CD4-positive, alpha-beta T cell treated with Interleukin-6 at 100 ng/mL for 8 hours (primary cell): ENCODE results near the gene ABR.
"Not testable (repeated sequence)": the region's sequence is repeated elsewhere in the genome, so short reads cannot be mapped to it uniquely, and the experiment has no call there.

Experiments
- DNase-seq: peaks from one replicate; pipeline ENCODE4 v3.0.0-alpha.2; 2020; ENCODE audit warnings: mixed read lengths, low spot score

Gene ABR

DNA sequence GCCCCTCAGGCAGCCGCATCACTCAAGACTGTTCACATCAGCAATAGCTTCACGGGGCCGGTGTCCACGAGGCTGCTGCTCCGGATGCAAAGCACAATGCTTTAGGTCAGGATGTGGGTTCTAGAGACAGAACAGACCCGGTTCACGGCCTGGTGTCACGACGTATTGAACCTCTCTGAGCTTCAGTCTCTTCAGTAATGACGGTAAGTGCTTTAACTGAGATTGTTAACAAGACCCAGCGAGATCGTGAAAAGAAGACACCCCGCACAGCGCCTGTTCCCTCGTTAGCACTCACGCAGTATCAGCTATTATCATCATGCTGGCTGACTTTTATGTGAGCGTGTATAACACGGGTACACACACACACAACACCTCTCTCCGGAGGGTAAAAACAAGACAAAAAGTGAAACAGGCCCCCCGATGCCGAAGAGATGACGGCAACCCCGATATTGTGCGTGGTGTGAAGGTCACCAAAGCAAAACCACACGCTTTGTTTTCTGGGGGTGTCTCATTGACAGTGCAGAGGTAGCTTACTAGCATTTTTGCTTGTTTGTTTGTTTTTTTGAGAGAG, 21.4 kb upstream of the ABR start:
- DNase-seq = peak; percentile 63

DNA sequence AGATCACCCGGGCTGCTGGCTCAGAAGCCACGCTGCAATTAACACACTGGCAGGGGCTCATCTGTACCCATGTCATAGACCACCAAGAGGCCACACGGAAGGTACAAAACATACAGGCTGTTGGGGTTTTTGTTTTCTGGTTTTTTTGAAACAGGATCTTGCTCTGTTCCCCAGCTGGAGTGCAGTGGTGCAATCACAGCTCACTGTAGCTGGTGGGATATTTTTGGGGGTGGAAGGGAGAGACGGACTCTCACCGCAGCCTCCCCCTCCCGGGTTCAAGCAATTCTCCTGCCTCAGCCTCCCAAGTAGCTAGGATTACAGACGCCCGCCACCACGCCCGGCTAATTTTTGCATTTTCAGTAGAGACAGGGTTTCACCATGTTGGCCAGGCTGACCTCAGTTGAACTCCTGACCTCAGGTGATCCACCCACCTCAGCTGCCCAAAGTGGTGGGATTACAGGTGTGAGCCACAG, 19.5 kb upstream of the ABR start:
- DNase-seq = not testable (repeated sequence)

DNA sequence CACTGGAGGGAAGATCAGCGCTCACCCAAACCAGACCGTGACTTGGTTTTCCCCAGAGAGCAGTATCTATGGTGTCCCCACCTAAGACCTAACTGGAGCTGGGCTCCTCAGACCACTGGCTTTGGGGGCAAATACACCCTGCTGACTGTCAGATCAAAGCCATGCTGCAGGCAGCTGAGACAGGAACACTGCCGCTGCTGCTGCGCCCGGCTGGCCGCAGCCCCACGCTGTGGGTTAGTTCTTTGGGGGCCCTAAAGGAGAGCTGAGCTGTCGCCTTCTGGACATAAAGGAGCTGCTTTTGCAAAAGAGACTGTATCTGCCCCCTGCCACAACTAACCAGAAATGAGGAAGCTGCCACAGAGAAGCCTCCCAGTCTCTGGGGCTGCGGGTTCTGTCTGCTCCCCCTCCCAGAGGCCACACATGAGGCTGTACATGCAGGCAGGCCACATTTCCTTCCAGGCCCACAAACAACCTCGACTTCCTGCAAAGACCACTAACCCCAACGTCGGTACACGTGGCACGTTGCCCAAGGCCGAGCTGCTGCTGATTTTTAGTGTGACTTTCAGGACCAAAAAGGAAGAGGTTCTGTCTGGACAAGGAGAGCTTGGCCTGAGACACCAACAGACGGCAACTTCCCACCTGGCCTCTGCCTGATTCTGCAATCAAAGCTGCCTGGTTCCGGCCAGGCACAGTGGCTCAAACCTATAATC, 18.2 kb upstream of the ABR start:
- DNase-seq = peak; percentile 70

DNA sequence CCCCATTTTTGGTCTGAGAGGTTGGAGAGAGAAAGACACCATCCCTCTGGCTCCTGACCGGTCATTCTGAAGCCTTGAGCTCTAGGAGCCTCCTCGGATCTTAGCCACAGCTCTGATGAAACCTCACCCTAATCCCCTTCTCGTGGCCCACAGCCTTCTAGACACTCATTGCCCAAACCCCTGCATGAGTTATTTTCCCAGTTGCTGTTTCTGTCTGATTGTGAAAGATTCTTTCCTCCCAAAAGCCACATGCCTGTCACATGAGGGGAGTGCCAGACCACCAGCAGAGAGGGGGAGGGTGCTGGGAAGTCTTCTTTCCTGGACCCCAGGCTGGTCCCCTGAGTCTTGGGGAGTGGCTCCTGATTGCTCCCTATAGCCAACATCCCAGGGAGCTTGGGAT, 17.6 kb upstream of the ABR start:
- no peak for DNase-seq

DNA sequence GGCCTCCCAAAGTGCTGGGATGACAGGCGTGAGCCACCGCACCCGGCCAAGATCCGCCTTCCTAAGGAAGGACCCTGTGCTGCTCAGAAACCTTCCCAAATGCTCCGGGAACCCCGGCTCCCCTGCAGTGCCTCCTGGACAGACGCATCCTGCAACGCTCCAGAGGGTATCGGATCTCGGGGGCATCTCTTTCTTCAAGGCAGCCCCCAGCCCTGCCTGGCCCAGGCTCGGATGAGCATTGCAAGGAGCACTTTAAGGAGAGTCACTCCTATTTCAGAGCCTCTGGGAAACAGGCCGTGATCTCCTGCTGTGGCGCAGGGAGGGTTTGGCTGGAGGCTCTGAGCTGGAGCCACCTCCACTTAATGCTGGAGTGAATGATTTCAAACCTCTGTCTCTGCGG, 17.2 kb upstream of the ABR start:
- no peak for DNase-seq

DNA sequence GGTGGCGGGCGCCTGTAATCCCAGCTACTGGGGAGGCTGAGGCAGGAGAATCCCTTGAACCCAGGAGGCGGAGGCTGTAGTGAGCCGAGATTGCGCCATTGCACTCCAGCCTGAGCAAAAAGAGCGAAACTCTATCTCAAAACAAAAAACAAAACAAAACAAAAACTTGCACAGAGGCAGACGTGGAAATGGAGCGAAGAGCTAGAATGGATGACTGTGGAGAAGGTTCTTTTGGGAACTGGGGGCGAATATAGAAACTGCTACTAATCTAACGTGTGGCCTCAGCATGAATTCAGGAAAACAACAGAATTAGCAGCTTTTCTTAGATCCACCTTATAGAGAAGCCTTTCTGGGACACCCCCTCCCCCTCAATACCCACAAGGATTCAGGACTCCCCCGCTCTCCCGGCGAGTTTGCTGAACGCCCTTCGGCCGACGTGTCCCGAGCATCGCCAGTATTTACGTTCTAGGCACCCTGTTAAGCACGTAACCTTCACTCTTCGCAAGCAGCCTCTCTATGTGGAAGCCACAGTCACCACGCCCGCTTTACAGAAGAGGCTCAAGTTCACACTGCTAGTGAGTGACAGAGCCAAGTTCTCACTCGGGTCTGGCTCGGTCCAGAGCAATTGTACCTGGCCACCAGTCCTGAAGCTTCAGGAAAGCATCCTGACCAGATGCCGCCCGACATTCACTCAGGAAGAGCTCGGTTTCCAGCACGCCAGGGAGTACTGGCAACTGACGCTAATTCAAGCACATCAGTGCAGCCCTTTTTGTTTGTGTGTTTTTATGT, 13.3 kb upstream of the ABR start:
- no peak for DNase-seq

DNA sequence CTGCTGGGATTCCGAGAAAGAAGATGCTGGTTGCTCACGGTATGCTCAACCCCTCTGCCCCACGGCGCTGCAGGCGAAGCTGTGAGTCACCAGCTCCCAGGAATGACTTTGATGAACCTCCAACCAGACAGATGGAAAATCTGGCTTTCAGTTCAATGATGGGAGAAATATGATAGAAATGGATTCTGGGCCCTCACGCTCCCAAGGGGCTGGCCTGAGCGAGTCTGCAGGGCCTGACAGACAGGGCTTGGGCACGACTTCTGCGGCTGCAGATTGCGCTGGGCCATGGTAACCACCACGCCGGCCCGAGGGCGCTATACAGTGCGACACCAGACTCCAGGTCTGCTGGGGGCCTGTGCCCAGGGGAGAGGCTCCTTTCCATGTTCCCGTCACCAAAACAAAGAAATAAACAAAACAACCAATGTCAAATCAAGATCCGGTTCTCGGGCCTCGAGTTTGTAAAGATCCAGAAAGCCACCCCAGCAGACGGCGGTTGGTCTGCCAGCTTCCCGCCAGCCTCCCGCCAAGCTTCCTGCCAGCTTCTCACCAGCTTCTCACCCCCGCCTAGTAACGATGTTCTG, 11.1 kb upstream of the ABR start:
- no peak for DNase-seq

DNA sequence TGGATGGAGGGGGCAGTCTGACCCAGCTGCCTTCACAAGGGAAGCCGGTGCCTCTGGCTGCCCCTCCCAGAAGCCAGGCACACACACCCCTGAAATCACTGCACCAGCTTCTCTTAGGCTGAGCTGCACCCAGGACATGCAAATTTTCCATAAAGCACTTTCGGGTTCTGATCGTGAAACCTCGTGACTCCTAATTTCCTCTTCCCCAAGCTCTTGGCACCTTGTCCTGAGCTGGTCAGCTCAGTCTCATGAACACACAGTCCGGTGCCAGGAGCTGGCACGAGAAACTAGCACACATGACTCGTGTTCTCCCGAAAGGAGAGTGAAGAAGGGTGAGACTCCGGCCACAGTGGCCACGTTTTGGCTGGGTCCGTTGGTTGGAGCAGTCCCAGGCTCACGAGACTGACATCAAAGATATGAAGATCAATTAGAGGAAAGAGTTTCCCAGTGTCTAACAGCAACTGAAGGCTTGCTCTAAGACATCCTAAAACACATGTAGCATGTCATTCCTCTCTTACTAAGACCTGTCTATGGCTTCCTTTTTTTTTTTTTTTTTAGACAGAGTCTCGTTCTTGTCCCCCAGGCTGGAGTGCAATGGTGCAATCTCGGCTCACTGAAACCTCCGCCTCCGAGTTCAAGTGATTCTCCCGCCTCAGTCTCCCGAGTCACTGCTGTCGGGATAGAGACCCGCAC, 9.2 kb upstream of the ABR start:
- DNase-seq = no peak

DNA sequence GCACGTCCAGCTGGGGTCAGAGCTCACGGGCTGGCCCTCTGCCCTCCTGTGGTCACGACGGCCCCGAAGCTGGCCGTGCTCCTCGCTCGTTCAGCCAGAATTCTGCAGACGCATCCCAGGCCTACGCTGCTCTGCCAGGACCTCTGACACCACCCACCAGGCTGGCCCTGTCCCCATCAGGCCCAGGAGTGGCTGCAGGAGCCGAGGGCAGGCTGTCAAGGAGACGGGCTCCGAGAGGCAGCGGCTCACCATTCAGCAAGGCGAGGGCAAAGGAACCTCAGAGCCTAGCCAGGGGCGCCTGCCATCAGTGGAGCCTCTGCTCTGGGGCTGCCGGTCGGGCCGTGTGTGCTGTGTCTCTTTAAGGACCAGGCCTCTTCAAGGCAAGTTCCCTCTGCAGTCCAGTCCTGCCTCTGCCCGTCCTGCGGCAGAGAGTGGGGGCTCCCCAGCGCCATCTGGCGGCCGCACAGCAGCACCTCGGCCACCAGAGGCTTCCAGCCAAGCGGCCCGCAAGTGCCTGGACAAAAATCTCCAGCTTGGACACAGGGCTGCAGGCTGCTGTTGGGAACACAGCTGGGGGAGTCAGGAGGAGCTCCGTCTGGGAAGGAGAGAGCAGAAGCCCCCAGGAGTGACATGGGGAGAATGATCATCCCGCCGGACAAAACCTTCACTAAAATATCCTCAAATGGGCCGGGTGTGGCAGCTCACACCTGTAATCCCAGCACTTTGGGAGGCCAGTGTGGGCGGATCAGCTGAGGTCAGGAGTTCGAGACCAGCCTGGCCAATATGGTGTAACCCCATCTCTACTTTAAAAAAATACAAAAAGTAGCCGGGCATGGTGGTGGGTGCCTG, 7.4 kb upstream of the ABR start:
- peak; percentile 70 for DNase-seq

DNA sequence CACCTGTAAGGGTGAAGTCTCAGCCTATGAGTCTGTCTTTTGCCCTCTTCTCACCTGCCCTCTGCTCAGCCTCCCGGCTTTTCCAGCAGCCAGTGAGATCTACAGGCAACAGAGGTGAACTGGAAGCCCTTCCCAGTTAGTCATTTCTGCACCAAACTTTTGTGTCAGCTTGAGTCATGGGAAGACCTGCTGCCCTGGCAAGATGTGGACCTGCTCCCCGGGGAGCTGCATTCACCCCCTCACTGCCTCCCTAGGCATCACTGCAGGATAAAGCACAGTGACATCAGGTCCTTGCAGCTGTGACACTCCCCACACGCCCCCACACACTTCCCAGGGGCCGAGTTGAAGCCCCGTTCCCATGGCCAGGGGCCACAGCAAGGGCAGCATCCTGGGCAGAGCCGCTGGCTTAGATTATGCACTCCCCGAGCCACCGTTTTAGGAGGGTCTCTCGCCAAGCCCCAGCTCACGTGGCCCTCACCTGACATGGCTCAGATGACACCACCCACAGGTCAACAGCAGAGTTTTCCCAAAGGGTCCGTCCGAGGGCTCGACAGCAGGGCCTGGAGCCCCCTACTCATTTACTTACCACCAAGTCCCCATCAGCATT, 6.5 kb upstream of the ABR start:
- DNase-seq = no peak

DNA sequence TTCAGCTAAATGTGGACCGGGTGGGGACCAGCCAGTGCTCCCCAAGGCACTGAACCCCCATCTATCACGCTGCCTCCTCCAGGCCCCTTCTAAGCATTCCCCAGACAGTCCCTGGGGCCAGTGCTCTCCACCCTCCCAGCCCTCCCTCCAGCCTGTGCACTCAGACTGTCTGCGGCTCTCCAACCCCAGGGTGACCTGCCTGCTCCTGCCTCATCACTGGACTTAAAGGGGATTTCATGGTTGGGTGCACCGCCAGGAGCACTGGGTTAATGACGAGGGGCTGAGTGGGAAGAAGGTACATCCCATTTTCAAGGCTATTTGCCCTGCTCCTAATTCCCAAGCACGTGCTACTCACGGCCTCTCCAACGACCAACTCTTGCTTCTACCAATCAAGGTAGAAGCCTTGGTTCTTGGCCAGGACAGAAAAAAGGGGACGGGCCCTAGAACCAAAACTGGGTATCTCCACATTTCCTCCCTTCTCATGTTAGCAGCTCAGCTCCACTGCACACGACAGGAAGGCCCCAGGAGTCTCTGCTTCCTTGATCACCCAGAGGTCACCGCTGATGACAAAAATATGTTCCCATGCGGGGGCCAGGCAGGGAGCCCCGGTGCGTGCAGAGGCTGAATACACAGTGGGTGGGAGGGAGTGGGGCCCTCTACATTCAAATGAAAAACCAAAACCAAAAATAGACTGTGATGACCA, 3.5 kb upstream of the ABR start:
- no peak for DNase-seq

DNA sequence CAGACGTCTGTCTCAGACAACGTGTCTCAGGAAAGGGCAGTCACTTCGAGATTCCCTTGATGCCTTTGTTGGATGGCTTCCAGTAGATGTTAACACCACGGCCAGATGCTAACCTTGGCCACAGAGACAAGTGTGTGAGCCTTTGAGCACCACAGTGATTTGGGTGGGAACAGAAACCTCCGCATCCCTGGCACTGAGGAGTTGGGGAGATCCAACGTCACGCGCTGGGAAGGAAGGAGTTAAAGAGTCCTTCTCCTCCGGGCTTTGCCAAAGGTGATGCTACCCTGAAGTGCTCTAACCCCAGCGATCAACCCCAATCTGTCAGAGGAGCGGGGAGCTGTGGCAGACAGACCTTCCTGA, 3.0 kb upstream of the ABR start:
- DNase-seq = no peak

DNA sequence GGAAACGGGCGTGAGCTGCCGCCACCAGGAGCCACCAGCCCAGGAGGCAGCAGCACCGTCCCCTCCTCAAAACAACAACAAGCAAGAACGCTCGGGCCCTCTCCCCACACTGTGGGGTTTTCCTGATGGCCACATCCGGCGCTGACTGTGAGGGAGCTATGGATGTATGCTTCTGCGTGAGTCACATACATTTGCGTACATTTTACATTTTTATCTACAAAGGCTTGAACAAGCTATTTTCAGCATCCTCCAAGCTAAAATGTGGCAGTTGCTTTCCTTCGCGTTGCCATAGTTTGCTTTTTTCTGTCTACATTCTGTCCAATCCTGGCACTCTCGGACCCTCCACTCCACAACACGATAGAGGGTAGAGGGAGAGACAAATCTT, 2.0 kb upstream of the ABR start:
- no peak for DNase-seq

DNA sequence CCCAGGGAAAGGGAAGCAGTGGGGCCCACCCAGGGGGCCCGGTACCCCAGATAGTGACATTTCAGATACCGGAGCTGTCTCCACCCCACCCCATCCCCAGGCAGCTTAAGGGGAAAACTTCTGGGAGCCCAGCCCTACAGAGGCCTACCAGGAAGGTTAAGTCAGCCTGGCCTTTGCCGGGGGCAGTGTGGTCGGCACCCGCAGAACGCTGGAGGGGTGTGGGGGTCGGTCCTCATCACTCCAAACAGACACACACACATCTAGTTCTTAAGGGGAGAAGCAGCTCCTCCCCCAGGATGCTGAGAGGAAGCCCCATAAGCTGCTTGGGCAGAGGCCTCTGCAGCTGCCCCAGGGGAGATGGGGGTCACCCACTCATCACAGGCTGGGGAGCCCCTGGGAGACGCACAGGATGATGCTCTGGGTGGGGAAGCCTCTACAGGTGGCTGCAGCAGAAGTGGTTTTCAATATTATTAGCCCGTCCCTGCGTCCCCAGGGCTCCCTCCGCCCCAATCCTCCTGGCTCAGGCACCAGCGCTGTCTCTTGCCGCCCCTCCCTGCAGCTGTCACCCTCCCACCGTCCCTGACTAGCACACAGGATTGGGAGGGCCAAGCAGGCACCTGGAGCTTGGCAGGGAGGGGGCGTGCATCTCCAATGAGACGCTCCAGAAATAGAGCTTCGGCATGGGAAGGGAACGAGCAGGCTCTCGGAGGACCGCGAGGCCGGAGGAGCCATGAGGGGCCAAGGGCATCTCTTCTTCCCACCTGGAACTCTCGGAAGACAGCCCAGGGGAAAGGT, 1.4 kb upstream of the ABR start:
- DNase-seq = no peak

DNA sequence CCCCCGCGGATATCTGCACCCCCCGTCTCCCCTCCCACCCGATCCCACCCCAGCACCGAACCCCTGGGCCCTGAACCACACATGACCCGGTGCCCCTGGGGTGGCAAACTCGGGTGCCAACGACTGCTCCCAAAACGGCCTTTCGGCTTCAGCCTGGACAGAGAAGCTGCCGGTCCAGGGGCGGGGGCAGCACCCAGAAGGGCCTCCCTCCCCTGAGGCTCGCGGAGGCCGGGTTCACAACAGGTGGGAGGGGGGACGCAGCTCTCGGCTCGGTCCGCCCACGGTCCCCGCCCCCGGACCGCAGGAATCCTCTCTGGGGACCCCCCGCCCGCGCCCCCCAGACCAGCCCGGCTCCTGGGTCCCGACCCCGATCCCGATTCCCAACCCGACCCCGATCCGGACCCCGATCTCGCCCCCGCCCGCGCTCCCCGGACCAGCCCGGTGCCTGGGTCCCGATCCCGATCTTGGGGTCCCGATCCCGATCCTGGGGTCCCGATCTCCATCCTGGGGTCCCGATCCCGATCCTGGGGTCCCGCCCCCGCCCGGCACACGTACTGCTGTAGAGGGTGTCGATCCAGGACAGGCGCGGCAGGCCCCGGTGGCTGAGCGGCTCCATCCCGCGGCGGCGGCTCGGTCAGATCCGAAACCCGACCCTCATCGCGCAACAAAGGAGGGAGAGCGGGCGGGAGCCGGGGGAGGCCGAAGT, 516 bp downstream of the ABR start:
- DNase-seq = no peak

DNA sequence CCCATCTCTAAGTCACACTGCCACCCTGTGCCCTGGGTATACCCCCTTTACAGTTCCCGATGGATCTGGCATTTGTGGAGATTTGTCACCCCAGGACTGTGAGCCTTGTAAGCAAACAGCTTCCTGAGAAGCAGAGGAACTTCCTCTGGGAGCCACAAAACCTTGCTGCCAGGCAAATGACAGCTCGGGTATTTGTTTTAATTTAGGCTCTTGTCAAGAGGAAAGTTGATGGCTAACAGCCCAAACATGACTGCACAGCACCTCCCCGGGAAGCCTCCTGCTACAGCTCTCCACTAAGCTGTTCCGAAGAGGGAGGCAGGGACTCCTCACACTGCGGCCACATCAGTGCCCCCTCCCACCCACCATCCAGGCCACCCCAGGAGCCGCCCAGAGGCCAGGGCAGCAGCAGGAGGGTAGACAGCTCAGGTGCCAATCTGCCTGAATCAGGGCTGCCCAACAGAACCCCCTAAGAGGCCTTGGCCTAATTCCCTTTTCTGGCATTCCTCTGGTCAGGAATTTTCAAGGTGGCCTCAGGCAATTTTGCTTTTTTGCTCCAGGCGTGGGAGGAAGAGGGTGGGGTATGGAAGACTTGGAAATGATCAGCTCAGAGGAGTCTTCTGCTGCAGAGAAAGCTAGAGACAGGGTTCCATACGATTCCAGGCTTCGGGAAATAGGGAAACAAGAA, 2.6 kb downstream of the ABR start:
- no peak for DNase-seq

DNA sequence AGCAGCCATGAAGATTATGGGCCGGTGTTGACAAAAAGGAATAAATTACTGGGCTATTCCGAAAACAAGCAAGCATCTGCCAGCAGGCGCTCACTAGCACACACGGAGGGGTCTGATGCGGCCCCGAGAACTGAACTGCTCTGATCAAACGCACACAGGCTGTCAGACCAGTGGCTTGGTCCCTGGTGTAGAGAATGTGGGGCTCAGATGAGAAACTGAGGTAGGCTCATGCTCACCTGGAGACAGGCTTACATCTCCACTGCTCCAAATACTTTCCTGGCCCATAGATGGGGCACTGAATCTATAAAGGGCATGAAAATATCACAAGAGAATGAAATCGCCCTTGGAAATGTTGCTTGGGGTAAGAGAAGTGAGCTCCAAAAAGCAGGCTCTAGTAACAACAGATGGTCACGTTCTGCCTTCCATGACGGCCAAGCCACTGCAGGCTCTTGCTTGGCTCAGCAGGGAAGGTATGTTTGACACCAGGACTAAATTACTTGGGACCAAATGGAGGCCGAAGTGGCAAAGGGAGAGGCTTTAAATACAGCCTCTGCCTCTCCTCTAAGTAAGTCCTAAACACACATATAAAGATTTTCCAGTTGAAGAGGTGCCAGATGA, 5.4 kb downstream of the ABR start:
- DNase-seq = no peak
